GM20000 (cell line): ENCODE measurements around the gene ASIC2.

Experiments used
- DNase-seq: peaks from one replicate; pipeline ENCODE4 v3.0.0; 2012; ENCODE audit warnings: low spot score
- CTCF ChIP-seq: IDR thresholded peaks from 2 replicates; pipeline ENCODE4 v1.5.1; 2012; ENCODE audit warnings: mild to moderate bottlenecking, control low read depth; ENCODE audit errors: extremely low read depth, missing control alignments

Gene ASIC2

GRCh38 chr17:33205552-33205951 is 87.5 kb downstream of the ASIC2 start:
- TF ChIP-seq CTCF: no peak
- DNase-seq: no peak

- TF ChIP-seq CTCF: no peak
- DNase-seq: no peak
These were observed 88.4 kb downstream of the ASIC2 start for GRCh38 chr17:33204701-33205100.

- DNase-seq: no peak
These were observed 88.9 kb downstream of the ASIC2 start for GRCh38 chr17:33204156-33204555.

GRCh38 chr17:33202796-33203495 is 90.1 kb downstream of the ASIC2 start:
- no peak for DNase-seq
- no peak for TF ChIP-seq CTCF

More at GRCh38 chr17:33204156-33204555, 88.9 kb downstream of the ASIC2 start:
- TF ChIP-seq CTCF: no peak

- no peak for TF ChIP-seq CTCF
- no peak for DNase-seq
These were observed 91.1 kb downstream of the ASIC2 start for GRCh38 chr17:33202021-33202420.

- DNase-seq: no peak
- TF ChIP-seq CTCF: no peak
These were observed 91.8 kb downstream of the ASIC2 start for GRCh38 chr17:33201283-33201682.

GRCh38 chr17:33200587-33200986 is 92.5 kb downstream of the ASIC2 start:
- no peak for DNase-seq
- no peak for TF ChIP-seq CTCF
